HCT116 (cell line): ENCODE measurements around the gene UBTD2. TPM values are rescaled to one million over a fixed set of nuclear protein-coding genes. Genes with fewer than 3 reads are reported as not detected.

Experiments
- ATAC-seq: fragments of 200-7000 bp; cut with Tn5 transposase; 2 replicates; pipeline ENCODE4 v1.9.1; 2020; ENCODE audit warnings: mild to moderate bottlenecking, moderate library complexity
- BruUV-seq: library from RNA; stranded (reverse); fragments of 400-500 nt; replicated peaks from 2 replicates; lab custom pipeline; 2021; lab: Mats Ljungman, UMichigan
- CTCF ChIA-PET: fragments of 300-600 bp; sonication (Branson Sonifier 250); formaldehyde crosslinking; loops from one replicate; lab custom pipeline; 2021; ENCODE audit warnings: antibody characterized with exemption; lab: Charles Lee
- POLR2A ChIA-PET: fragments of 300-600, 350-600 bp; sonication (Branson Sonifier 250); formaldehyde crosslinking; loops from one replicate; lab custom pipeline; 2021; ENCODE audit warnings: antibody characterized with exemption; lab: Charles Lee
- RAD21 ChIA-PET, 2 experiments: fragments of 300-600 bp; sonication (Branson Sonifier 250); formaldehyde crosslinking; loops; one replicate each; lab custom pipeline; 2023; ENCODE audit warnings: low total read pairs in 2 of 2; ENCODE audit not compliant: uncharacterized antibody in 2 of 2, unreplicated experiment in 2 of 2, low non-redundant PET in 1 of 2; lab: Charles Lee
- DNase-seq: peaks from one replicate; pipeline ENCODE4 v3.0.0-alpha.2; 2010; ENCODE audit warnings: low read depth, low spot score
- H2AFZ ChIP-seq: fragments of 200-600 bp; shearing (Covaris generic), sonication (generic); 2 replicates; pipeline ENCODE4 v1.6.1; 2017; ENCODE audit warnings: low read depth, mixed run types, mixed read lengths, antibody characterized with exemption, low read length; ENCODE audit not compliant: poor library complexity, severe bottlenecking
- H3K27ac ChIP-seq: 2 replicates; pipeline ENCODE4 v1.5.1; 2012; ENCODE audit warnings: low read depth, low read length
- H3K27me3 ChIP-seq: fragments of 200-600 bp; sonication (generic); 2 replicates; pipeline ENCODE4 v1.6.1; 2016; ENCODE audit warnings: mixed run types, low read length, mixed read lengths; ENCODE audit not compliant: insufficient read depth
- H3K36me3 ChIP-seq, 2 experiments: fragments of 200-500 bp in 1 of 2; fragments of 200-600 bp in 1 of 2; sonication (Bioruptor generic) in 1 of 2; sonication (generic) in 1 of 2; 2 replicates each; pipeline versions ENCODE4 v1.5.1 to v1.6.1; 2014 to 2016; ENCODE audit warnings: low read length in 2 of 2, inconsistent platforms in 1 of 2, mixed read lengths in 1 of 2, mixed run types in 1 of 2; ENCODE audit not compliant: insufficient read depth in 2 of 2, control insufficient read depth in 1 of 2
- H3K4me1 ChIP-seq, 2 experiments: fragments of 200-600 bp in 1 of 2; sonication (generic) in 1 of 2; 2 replicates each; pipeline versions ENCODE4 v1.5.1 to v1.6.1; 2012 to 2017; ENCODE audit warnings: low read length in 2 of 2, inconsistent platforms in 1 of 2, mild to moderate bottlenecking in 1 of 2, mixed read lengths in 1 of 2, mixed run types in 1 of 2, moderate library complexity in 1 of 2; ENCODE audit not compliant: insufficient read depth in 2 of 2, control insufficient read depth in 1 of 2
- H3K4me2 ChIP-seq: fragments of 200-600 bp; sonication (generic); 2 replicates; pipeline ENCODE4 v1.6.1; 2017; ENCODE audit warnings: mixed run types, low read length, mixed read lengths
- H3K4me3 ChIP-seq, 2 experiments: fragments of 200-600 bp in 1 of 2; sonication (generic) in 1 of 2; replicated peaks in 1 of 2; 2 replicates each; pipeline ENCODE4 v1.5.1; 2011 to 2016; ENCODE audit warnings: low read length in 2 of 2, control low read depth in 1 of 2, low read depth in 1 of 2, mild to moderate bottlenecking in 1 of 2, mixed read lengths in 1 of 2, mixed run types in 1 of 2
- H3K79me2 ChIP-seq: fragments of 200-600 bp; sonication (generic); 2 replicates; pipeline ENCODE4 v1.6.1; 2017; ENCODE audit warnings: mild to moderate bottlenecking, mixed run types, low read length, moderate library complexity, mixed read lengths; ENCODE audit not compliant: insufficient read depth
- H3K9ac ChIP-seq: fragments of 200-600 bp; sonication (generic); 2 replicates; pipeline ENCODE4 v1.6.1; 2016; ENCODE audit warnings: low read length, mixed read lengths
- H3K9me2 ChIP-seq: fragments of 200-600 bp; sonication (generic), shearing (Covaris generic); 2 replicates; pipeline ENCODE4 v1.6.1; 2017; ENCODE audit warnings: mixed run types, mild to moderate bottlenecking, moderate library complexity; ENCODE audit not compliant: insufficient read depth
- H3K9me3 ChIP-seq, 2 experiments: fragments of 200-500 bp in 1 of 2; fragments of 200-600 bp in 1 of 2; sonication (Bioruptor generic) in 1 of 2; sonication (generic) in 1 of 2; 2 replicates each; pipeline ENCODE4 v1.6.1; 2014 to 2017; ENCODE audit warnings: low read length in 2 of 2, mixed read lengths in 2 of 2, inconsistent platforms in 1 of 2, low read depth in 1 of 2, mild to moderate bottlenecking in 1 of 2, mixed run types in 1 of 2, moderate library complexity in 1 of 2; ENCODE audit not compliant: control insufficient read depth in 1 of 2, insufficient read depth in 1 of 2
- H4K20me1 ChIP-seq: fragments of 200-600 bp; sonication (generic), shearing (Covaris generic); 2 replicates; pipeline ENCODE4 v1.6.1; 2017; ENCODE audit warnings: mixed run types, mild to moderate bottlenecking, moderate library complexity; ENCODE audit not compliant: insufficient read depth
- EGR1 ChIP-seq: IDR thresholded peaks from 2 replicates; pipeline ENCODE4 v1.6.1; 2012; ENCODE audit warnings: low read depth
- ELF1 ChIP-seq: IDR thresholded peaks from 2 replicates; pipeline ENCODE4 v1.6.1; 2012; ENCODE audit warnings: low read depth, borderline replicate concordance
- EZH2phosphoT487 ChIP-seq: fragments of 200-600 bp; IDR thresholded peaks from 2 replicates; pipeline ENCODE4 v1.6.1; 2018; ENCODE audit warnings: antibody characterized with exemption, borderline replicate concordance
- FOSL1 ChIP-seq: IDR thresholded peaks from 2 replicates; pipeline ENCODE4 v1.6.1; 2012; ENCODE audit warnings: low read depth
- JUND ChIP-seq: IDR thresholded peaks from 2 replicates; pipeline ENCODE4 v1.6.1; 2012
- POLR2A ChIP-seq: IDR thresholded peaks from 2 replicates; pipeline ENCODE4 v1.7.0; 2011; ENCODE audit warnings: borderline replicate concordance; ENCODE audit not compliant: insufficient read depth, insufficient read length; ENCODE audit errors: extremely low read depth
- SP1 ChIP-seq: IDR thresholded peaks from 2 replicates; pipeline ENCODE4 v1.6.1; 2012; ENCODE audit warnings: low read depth
- SRF ChIP-seq: IDR thresholded peaks from 2 replicates; pipeline ENCODE4 v1.6.1; 2012; ENCODE audit warnings: low read depth
- YY1 ChIP-seq: IDR thresholded peaks from 2 replicates; pipeline ENCODE4 v1.6.1; 2011; ENCODE audit warnings: low read length, low read depth, moderate library complexity, mild to moderate bottlenecking; ENCODE audit not compliant: insufficient replicate concordance; ENCODE audit errors: extremely low read depth
- intact Hi-C: fragments of 100-400 bp; cut with micrococcal nuclease; formaldehyde crosslinking; loops from 2 replicates; pipeline ENCODE4 v1.10.0; 2022
- total RNA-seq: library from RNA; stranded (reverse); gene quantifications from one replicate; pipeline ENCODE4 v1.2.1, GENCODE V29; 2021; ENCODE audit not compliant: unreplicated experiment

UBTD2 gene
- total RNA-seq, 1 experiment from 2014 or later: 15.9 TPM

- no peak for TF ChIP-seq YY1
Measured at GRCh38 chr5:172165465-172165864, 118.1 kb downstream of the UBTD2 start (continued).

- Histone ChIP-seq H3K9ac (no peak overlapping the region), H3K4me1 (no peaks in the 10 kb centered on the region; a peak in 2 of 4 replicates), H3K4me2 (no peak overlapping the region), H4K20me1 (no peaks in the 10 kb centered on the region), H3K9me2 (no peaks in the 10 kb centered on the region), H2AFZ (no peak overlapping the region), H3K79me2 (peaks cover 3% of the 10 kb centered on the region; the same call in 1 of the 2 replicates), H3K4me3 (no peak overlapping the region), H3K9me3 (no peaks in the 10 kb centered on the region), H3K27ac (no peak overlapping the region), H3K36me3 (no peaks in the 10 kb centered on the region), H3K27me3 (no peaks in the 10 kb centered on the region)
- ChIA-PET RAD21 (no interaction called here), POLR2A (no interaction called here), CTCF (no interaction called here)
- DNase-seq: no peak
- no peak for ATAC-seq
- no peak for TF ChIP-seq POLR2A
- TF ChIP-seq FOSL1: no peak
- TF ChIP-seq EZH2phosphoT487: no peak
- no peak for TF ChIP-seq JUND
- TF ChIP-seq SRF: no peak
- no peak for TF ChIP-seq SP1
- TF ChIP-seq EGR1: no peak
- no TSS peak for BruUV-seq
- intact Hi-C loops: no loop called here
Measured at GRCh38 chr5:172164769-172165212, 118.8 kb downstream of the UBTD2 start.

GRCh38 chr5:172163346-172163745 lies 120.2 kb downstream of the UBTD2 start:
- H3K27me3 ChIP-seq: no peaks in the 10 kb centered on the region
- no peak for DNase-seq
- no peak overlapping the region for H3K9ac ChIP-seq
- ATAC-seq: no peak
- H3K9me2 ChIP-seq: no peaks in the 10 kb centered on the region
- ChIA-PET POLR2A (no interaction called here), RAD21 (no interaction called here), CTCF (no interaction called here)
- TF ChIP-seq ELF1 (no peak), FOSL1 (no peak)
- no peaks in the 10 kb centered on the region for H3K9me3 ChIP-seq
- no peaks in the 10 kb centered on the region for H3K36me3 ChIP-seq
- no TSS peak for BruUV-seq
- peaks cover 3% of the 10 kb centered on the region; the same call in 1 of the 2 replicates for H3K79me2 ChIP-seq
- no peak overlapping the region for H3K4me2 ChIP-seq
- H3K4me1 ChIP-seq: no peaks in the 10 kb centered on the region; a peak in 2 of 4 replicates
- no peak overlapping the region for H3K27ac ChIP-seq
- no peaks in the 10 kb centered on the region for H4K20me1 ChIP-seq
- intact Hi-C loops: no loop called here
- H2AFZ ChIP-seq: no peak overlapping the region
- H3K4me3 ChIP-seq: no peak overlapping the region
